ENCODE data around the gene CARD9.
A peak's percentile ranks its signal among the peaks of the same experiment; 100 is the strongest.
"Not testable (repeated sequence)": the region's sequence is repeated elsewhere in the genome, so short reads cannot be mapped to it uniquely, and the experiment has no call there.

The CARD9 gene

GRCh38 chr9:136373300-136374182 is at the start of gene CARD9:
Gene CARD9 (minus strand): TSS chr9:136373669. CDS start chr9:136372078, 1,591 bp downstream.
- peak; percentile 90 to 93 (median 92) for DNase-seq

GRCh38 chr9:136422876-136423275 is 49.4 kb upstream of the CARD9 start:
- no peak for DNase-seq

GRCh38 chr9:136421791-136422190 is 48.3 kb upstream of the CARD9 start:
- no peak for DNase-seq

- no peak for DNase-seq
Measured at GRCh38 chr9:136419092-136419420, 45.6 kb upstream of the CARD9 start.

GRCh38 chr9:136418182-136419091 is 45.0 kb upstream of the CARD9 start:
- DNase-seq, result no peak

GRCh38 chr9:136416914-136417313 is 43.4 kb upstream of the CARD9 start:
- no peak for DNase-seq

- DNase-seq, result no peak
Measured at GRCh38 chr9:136416427-136416826, 43.0 kb upstream of the CARD9 start.

- DNase-seq, result no peak
Measured at GRCh38 chr9:136412962-136413361, 39.5 kb upstream of the CARD9 start.

- peak in 1 of 3 donors; percentile 28 for DNase-seq
Measured at GRCh38 chr9:136411378-136411777, 37.9 kb upstream of the CARD9 start.

- DNase-seq, result peak; percentile 96 to 98 (median 98)
Measured at GRCh38 chr9:136410500-136411287, 37.2 kb upstream of the CARD9 start, which contains the start of the genes ENTR1 and PMPCA. Gene ENTR1 (minus strand): TSS chr9:136410614. CDS start chr9:136410397, 217 bp downstream. Gene PMPCA (plus strand): TSS chr9:136410658. CDS start chr9:136410669, 11 bp downstream.

- DNase-seq, result peak; percentile 25 to 52 (median 31)
Measured at GRCh38 chr9:136409557-136410455, 36.3 kb upstream of the CARD9 start.

GRCh38 chr9:136407911-136408310 is 34.4 kb upstream of the CARD9 start:
- no peak for DNase-seq

- not testable (repeated sequence) for DNase-seq
Measured at GRCh38 chr9:136407061-136407460, 33.6 kb upstream of the CARD9 start.

GRCh38 chr9:136405904-136406303 is 32.4 kb upstream of the CARD9 start:
- DNase-seq, result not testable (repeated sequence)

- DNase-seq, result no peak
Measured at GRCh38 chr9:136405481-136405880, 32.0 kb upstream of the CARD9 start.

- no peak for DNase-seq
Measured at GRCh38 chr9:136404801-136405136, 31.3 kb upstream of the CARD9 start.

- DNase-seq, result no peak
Measured at GRCh38 chr9:136403915-136404800, 30.7 kb upstream of the CARD9 start.

- DNase-seq, result peak in 2 of 3 donors; percentile 16 to 23
Measured at GRCh38 chr9:136403538-136403914, 30.1 kb upstream of the CARD9 start.

- no peak for DNase-seq
Measured at GRCh38 chr9:136402067-136402466, 28.6 kb upstream of the CARD9 start.

- no peak for DNase-seq
Measured at GRCh38 chr9:136401173-136401922, 27.9 kb upstream of the CARD9 start.

Measured in suppressor macrophage treated with lipopolysaccharide for 1 hour (primary cell).